Measurements from ENCODE around the gene LSM14A.

Gene LSM14A

GRCh38 chr19:34184880-34185491 is 12.7 kb downstream of the LSM14A start:
- no peak for TF ChIP-seq CTCF (IDR thresholded peaks at IDR 0.05; ENCODE audit: insufficient read depth, low read depth, low read length, missing control alignments)
- DNase-seq (ENCODE audit: low read depth) = peak; percentile 21
- no peak overlapping the region for H3K4me3 ChIP-seq (ENCODE audit: low read depth, low read length)

GRCh38 chr19:34186205-34186604 is 13.9 kb downstream of the LSM14A start:
- DNase-seq (ENCODE audit: low read depth) = no peak
- no peak for TF ChIP-seq CTCF (IDR thresholded peaks at IDR 0.05; ENCODE audit: insufficient read depth, low read depth, low read length, missing control alignments)
- H3K4me3 ChIP-seq (ENCODE audit: low read depth, low read length) = no peak overlapping the region

GRCh38 chr19:34187011-34187410 is 14.7 kb downstream of the LSM14A start:
- TF ChIP-seq CTCF (IDR thresholded peaks at IDR 0.05; ENCODE audit: insufficient read depth, low read depth, low read length, missing control alignments) = no peak
- no peak for DNase-seq (ENCODE audit: low read depth)
- no peak overlapping the region for H3K4me3 ChIP-seq (ENCODE audit: low read depth, low read length)

GRCh38 chr19:34188408-34188807 is 16.1 kb downstream of the LSM14A start:
- TF ChIP-seq CTCF (IDR thresholded peaks at IDR 0.05; ENCODE audit: insufficient read depth, low read depth, low read length, missing control alignments) = no peak
- H3K4me3 ChIP-seq (ENCODE audit: low read depth, low read length) = no peak overlapping the region
- DNase-seq (ENCODE audit: low read depth) = no peak

GRCh38 chr19:34189199-34189916 is 17.1 kb downstream of the LSM14A start:
- no peak overlapping the region for H3K4me3 ChIP-seq (ENCODE audit: low read depth, low read length)
- TF ChIP-seq CTCF (IDR thresholded peaks at IDR 0.05; ENCODE audit: insufficient read depth, low read depth, low read length, missing control alignments) = no peak
- DNase-seq (ENCODE audit: low read depth) = no peak

- no peak for TF ChIP-seq CTCF (IDR thresholded peaks at IDR 0.05; ENCODE audit: insufficient read depth, low read depth, low read length, missing control alignments)
- DNase-seq (ENCODE audit: low read depth) = no peak
- no peak overlapping the region for H3K4me3 ChIP-seq (ENCODE audit: low read depth, low read length)
These were observed 17.7 kb downstream of the LSM14A start for GRCh38 chr19:34189917-34190425.
